ENCODE measurements around the gene VAPB. TPM values are rescaled to one million over a fixed set of nuclear protein-coding genes. Genes with fewer than 3 reads are reported as not detected.

The VAPB gene
- polyA plus RNA-seq, 1 donor from 2014 or later: 32.9 TPM

DNA sequence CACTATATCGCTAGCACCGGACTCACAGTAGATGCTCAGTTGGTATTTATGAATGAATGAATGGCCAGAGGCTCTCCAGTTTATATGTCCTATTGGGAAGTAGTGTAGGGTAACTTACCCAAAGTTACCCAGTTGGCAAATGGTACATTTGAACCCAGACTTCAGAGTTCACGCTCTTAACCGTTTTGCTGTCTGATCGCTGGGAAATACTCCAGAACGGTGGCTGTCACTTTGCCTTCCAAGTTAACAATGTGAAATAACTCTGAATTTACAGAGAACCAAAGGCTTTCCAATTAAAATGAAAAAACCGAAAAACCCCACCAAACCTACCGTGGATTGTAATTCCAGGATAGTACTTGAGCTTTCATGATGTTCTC, 1.6 kb downstream of the VAPB start:
- Mint-ChIP-seq H3K27ac (peak overlapping the region in 2 of 3 donors; percentile 88 to 94), H3K4me3 (peak overlapping the region; percentile 80 to 97 (median 93)), H3K36me3 (peaks cover 4% of the 10 kb centered on the region), H3K4me1 (peaks cover 37 to 45% (median 38%) of the 10 kb centered on the region in 3 donors), H3K27me3 (no peaks in the 10 kb centered on the region), H3K9me3 (no peaks in the 10 kb centered on the region)

DNA sequence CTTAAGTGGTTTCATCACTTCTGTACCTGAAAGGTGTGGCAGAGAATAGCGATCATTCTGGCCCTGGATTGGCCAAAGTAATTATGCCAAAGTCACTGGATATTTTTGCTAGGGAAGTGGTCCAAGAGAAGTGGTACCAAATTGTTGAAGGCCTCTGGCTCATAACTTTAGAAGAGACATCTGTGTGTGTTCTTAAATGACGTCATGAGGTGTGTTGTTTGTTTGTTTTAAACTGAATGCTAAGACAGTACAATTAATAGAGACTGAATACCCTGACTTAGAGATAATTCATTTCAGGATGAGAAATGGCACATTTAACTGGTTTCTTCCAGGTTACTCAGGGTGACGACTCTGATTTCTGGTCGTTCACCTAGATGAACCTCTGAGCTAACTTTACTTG, 3.3 kb downstream of the VAPB start:
- H3K9me3 Mint-ChIP-seq: no peaks in the 10 kb centered on the region
- H3K4me3 Mint-ChIP-seq: peak overlapping the region in 3 of 4 donors; percentile 18 to 80 (median 33)
- peaks cover 43 to 53% (median 47%) of the 10 kb centered on the region in 3 donors for H3K4me1 Mint-ChIP-seq
- H3K27ac Mint-ChIP-seq: peak overlapping the region in 1 of 3 donors; percentile 94
- H3K36me3 Mint-ChIP-seq: peaks cover 4% of the 10 kb centered on the region
- no peaks in the 10 kb centered on the region for H3K27me3 Mint-ChIP-seq

DNA sequence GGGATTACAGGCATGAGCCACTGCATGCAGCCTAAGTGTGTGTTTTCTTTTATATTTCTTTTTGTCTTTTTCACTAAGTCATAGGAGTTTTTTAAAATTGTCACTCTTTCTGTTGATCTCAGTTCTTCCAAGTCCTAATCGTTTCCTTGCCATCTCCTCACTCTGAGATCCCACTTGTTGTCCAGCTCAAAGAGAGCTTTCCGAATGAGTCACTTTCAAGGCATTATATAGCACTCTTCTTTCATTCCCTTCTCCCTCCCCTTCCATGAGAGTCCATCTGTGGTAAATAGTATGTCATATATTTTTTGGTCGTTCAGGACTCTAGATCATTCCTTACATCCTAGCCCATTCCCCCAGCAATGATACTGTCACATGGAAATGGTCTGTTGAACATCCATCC, 4.3 kb downstream of the VAPB start:
- Mint-ChIP-seq H3K9me3 (no peaks in the 10 kb centered on the region), H3K36me3 (peaks cover 4% of the 10 kb centered on the region)

DNA sequence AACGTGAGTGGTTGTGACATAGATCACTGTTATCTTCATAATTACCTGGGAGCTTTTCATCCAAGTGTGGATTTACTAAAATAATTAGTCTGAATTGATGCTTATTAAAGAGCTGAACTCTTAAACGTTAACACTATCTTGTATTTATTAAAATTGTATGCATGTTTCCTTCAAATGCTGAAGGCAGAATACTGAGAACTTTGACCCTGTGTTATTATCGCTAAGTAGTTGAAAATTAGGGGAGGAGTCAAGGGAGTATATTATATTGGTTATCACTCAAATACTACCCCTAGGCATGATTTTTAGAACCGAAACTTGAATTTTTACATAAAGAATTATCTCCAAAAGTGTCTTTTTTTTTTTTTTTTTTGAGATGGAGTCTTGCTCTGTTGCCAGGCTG, 5.8 kb downstream of the VAPB start:
- Mint-ChIP-seq H3K27ac (no peak overlapping the region), H3K27me3 (no peaks in the 10 kb centered on the region), H3K4me3 (peak overlapping the region in 1 of 4 donors; percentile 37), H3K36me3 (peaks cover 4% of the 10 kb centered on the region), H3K9me3 (no peaks in the 10 kb centered on the region), H3K4me1 (peaks cover 47 to 67% (median 54%) of the 10 kb centered on the region in 3 donors)

More for the DNA sequence above, 4.3 kb downstream of the VAPB start:
- H3K27me3 Mint-ChIP-seq: no peaks in the 10 kb centered on the region
- peak overlapping the region in 1 of 3 donors; percentile 17 for H3K27ac Mint-ChIP-seq
- H3K4me3 Mint-ChIP-seq: peak overlapping the region in 1 of 4 donors; percentile 41
- peaks cover 44 to 62% (median 53%) of the 10 kb centered on the region in 3 donors for H3K4me1 Mint-ChIP-seq

DNA sequence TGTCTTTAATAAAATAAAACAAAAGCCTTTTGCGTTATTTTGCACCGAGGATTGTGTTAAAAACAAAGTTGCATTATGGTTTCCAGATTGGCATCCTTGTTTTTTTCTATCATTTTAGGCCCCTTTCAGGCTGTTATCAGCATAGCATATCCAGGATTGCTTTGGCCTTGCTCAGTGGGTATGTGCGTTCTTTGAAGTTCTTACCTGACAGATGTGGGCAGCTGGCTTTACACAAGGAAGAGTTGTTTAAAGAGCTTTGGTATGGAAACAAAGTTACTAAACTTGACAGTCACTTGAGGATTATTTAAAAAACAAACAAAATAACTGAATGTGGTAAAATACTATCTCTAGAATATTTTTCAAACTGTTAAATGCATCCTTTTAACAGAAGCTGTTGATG, 6.6 kb downstream of the VAPB start:
- H3K4me1 Mint-ChIP-seq: peaks cover 42 to 66% (median 51%) of the 10 kb centered on the region in 3 donors
- no peaks in the 10 kb centered on the region for H3K27me3 Mint-ChIP-seq
- H3K36me3 Mint-ChIP-seq: peaks cover 4% of the 10 kb centered on the region
- no peak overlapping the region for H3K4me3 Mint-ChIP-seq
- H3K9me3 Mint-ChIP-seq: no peaks in the 10 kb centered on the region
- H3K27ac Mint-ChIP-seq: no peak overlapping the region

DNA sequence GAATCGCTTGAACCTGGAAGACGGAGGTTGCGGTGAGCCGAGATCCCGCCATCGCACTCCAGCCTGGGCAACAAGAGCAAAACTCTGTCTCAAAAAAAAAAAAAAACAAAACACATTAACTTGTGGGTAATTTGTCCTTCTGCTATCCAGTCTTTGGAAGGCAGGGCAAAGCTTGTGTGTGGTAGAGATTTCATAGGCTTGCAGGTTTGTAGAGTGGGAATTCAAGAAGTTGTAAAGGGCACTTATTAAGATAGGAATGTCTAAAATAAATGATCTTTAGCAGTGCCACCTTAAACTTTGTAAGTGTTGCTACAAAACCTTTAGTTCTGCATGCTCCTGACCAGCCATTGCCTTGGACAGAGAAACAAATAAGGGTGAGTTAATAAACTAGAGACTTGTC, 8.4 kb downstream of the VAPB start:
- Mint-ChIP-seq H3K4me3 (no peak overlapping the region), H3K9me3 (no peaks in the 10 kb centered on the region), H3K27ac (no peak overlapping the region), H3K4me1 (peaks cover 34 to 54% (median 37%) of the 10 kb centered on the region in 3 donors), H3K27me3 (no peaks in the 10 kb centered on the region), H3K36me3 (peaks cover 4% of the 10 kb centered on the region)

DNA sequence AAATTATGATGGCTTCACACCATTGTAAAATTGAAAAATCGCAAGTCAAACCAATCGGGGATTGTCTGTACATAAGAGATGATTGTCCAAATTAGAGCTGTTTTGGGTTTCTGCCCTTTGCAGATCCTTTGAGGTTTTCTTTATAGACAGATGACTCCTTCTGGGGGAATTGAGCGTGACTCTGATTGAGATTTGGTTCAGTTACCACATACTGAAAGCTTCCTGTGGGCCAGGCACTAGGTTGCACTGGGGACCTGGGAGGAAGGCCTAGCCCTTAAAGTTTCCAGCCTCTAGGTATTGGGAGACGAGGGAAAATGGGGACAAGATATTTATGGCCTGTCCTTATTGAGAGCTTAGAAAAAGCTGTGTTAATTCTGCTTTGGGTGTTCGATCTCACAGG, 9.2 kb downstream of the VAPB start:
- peak overlapping the region in 1 of 4 donors; percentile 1 for H3K4me3 Mint-ChIP-seq
- no peak overlapping the region for H3K27ac Mint-ChIP-seq
- peaks cover 28 to 49% (median 30%) of the 10 kb centered on the region in 3 donors for H3K4me1 Mint-ChIP-seq
- H3K27me3 Mint-ChIP-seq: no peaks in the 10 kb centered on the region
- peaks cover 2% of the 10 kb centered on the region for H3K36me3 Mint-ChIP-seq
- no peaks in the 10 kb centered on the region for H3K9me3 Mint-ChIP-seq

DNA sequence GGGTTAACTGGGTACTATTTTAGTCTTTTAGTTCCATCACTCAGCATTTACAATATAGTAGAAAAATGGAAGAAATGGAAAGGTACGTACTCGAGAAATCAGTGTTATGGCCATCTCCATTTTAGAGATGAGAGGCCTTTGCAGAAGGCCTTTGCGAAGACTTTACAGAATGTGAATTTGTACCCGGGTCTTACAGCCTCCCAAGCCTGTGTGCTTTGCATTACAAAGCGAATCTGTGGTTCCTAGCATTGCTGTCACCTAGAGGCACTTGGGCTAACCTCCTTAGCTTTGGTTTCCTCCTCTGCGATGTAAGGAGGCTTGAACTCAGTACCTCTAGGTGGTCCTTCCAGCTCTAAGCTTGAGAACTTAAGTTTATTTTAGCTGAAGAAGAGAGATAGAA, 10.9 kb downstream of the VAPB start:
- H3K27me3 Mint-ChIP-seq: no peaks in the 10 kb centered on the region
- peaks cover 16 to 37% (median 27%) of the 10 kb centered on the region in 3 donors for H3K4me1 Mint-ChIP-seq
- no peak overlapping the region for H3K4me3 Mint-ChIP-seq
- no peaks in the 10 kb centered on the region for H3K36me3 Mint-ChIP-seq
- no peak overlapping the region for H3K27ac Mint-ChIP-seq
- no peaks in the 10 kb centered on the region for H3K9me3 Mint-ChIP-seq

DNA sequence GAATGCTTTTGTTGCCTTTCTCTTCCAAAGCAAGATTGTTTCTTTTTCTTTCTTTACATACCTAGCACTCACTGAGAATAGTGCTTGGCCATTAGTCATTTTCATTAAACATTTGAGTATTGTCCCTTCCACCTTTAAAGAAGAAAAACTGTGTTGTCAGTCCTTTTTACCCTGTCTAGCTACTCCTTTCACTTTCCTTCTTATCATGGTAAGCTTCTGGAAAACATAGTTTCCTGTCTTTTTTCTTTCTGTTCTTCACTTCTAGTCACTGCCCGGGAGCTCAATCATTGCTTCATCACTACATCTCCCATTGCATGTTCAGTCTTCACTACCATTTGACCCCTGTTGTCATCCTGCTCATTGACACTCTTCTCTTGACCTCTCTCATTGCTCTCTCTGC, 12.1 kb downstream of the VAPB start:
- Mint-ChIP-seq H3K4me3 (no peak overlapping the region), H3K4me1 (peaks cover 15 to 31% (median 22%) of the 10 kb centered on the region in 3 donors), H3K27me3 (no peaks in the 10 kb centered on the region), H3K36me3 (no peaks in the 10 kb centered on the region), H3K9me3 (no peaks in the 10 kb centered on the region), H3K27ac (no peak overlapping the region)

DNA sequence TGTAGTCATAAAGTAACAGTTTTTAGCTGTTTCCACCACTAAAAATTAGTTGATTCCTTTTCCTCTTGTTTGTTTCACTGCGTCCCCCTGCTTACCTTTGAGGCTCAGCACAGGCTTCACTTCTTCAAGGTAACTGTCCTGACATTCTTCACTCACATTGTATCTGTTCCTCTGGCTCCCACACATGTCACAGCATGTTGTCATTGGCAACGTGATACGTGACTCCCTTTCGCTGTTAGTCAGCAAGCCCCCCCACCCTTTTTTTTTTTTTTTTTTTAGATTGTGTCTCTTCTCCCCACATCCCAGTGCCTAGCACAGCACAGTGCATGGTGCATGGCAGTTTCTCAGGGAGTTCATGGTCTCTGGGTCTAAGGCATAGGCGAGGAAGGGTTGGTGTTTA, 13.3 kb downstream of the VAPB start:
- H3K4me1 Mint-ChIP-seq: peaks cover 14 to 26% (median 23%) of the 10 kb centered on the region in 3 donors
- H3K27ac Mint-ChIP-seq: no peak overlapping the region
- no peaks in the 10 kb centered on the region for H3K9me3 Mint-ChIP-seq
- no peak overlapping the region for H3K4me3 Mint-ChIP-seq
- no peaks in the 10 kb centered on the region for H3K36me3 Mint-ChIP-seq
- no peaks in the 10 kb centered on the region for H3K27me3 Mint-ChIP-seq

DNA sequence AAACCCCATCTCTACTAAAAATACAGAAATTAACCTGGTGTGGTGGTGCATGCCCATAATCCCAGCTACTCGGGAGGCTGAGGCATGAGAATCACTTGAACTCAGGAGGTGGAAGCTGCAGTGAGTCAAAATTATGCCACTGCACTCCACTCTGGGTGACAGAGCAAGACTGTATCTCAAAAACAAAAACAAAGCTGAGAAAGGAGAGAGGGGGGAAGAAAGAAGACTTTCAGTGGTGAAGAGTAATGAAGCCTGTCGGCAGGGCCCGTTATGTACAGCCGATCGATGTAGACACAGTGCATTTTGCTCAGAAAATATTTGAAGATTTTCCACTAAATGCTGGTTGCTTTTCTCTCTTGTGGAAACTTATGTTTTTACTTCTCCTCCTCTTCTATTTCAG, 13.8 kb downstream of the VAPB start:
- no peak overlapping the region for H3K27ac Mint-ChIP-seq

DNA sequence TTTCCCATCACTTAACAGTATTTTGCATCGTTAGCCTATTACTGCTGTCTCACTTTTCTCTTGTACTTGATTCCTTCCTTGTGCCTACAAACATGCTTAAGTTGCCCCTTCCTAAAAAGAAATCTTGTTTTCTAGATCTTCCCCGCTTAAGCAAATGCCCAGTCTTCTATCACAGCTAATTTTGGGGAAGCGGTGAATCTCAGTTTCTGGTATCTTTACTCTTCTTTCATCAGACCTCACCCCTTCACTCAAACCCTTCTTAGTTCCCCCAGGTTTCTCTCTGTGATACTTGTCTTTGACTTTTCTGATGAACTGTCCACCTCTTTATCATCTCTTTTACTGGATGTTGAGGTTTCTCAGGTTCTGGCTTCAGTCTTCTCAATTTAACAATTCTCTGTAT, 14.2 kb downstream of the VAPB start:
- Mint-ChIP-seq H3K4me3 (no peak overlapping the region), H3K36me3 (no peaks in the 10 kb centered on the region), H3K9me3 (no peaks in the 10 kb centered on the region), H3K27ac (no peak overlapping the region), H3K27me3 (no peaks in the 10 kb centered on the region), H3K4me1 (peaks cover 23 to 27% (median 23%) of the 10 kb centered on the region in 3 donors)

More for the DNA sequence above, 13.8 kb downstream of the VAPB start:
- no peaks in the 10 kb centered on the region for H3K9me3 Mint-ChIP-seq
- no peaks in the 10 kb centered on the region for H3K27me3 Mint-ChIP-seq
- no peaks in the 10 kb centered on the region for H3K36me3 Mint-ChIP-seq
- no peak overlapping the region for H3K4me3 Mint-ChIP-seq
- peaks cover 19 to 27% (median 23%) of the 10 kb centered on the region in 3 donors for H3K4me1 Mint-ChIP-seq

DNA sequence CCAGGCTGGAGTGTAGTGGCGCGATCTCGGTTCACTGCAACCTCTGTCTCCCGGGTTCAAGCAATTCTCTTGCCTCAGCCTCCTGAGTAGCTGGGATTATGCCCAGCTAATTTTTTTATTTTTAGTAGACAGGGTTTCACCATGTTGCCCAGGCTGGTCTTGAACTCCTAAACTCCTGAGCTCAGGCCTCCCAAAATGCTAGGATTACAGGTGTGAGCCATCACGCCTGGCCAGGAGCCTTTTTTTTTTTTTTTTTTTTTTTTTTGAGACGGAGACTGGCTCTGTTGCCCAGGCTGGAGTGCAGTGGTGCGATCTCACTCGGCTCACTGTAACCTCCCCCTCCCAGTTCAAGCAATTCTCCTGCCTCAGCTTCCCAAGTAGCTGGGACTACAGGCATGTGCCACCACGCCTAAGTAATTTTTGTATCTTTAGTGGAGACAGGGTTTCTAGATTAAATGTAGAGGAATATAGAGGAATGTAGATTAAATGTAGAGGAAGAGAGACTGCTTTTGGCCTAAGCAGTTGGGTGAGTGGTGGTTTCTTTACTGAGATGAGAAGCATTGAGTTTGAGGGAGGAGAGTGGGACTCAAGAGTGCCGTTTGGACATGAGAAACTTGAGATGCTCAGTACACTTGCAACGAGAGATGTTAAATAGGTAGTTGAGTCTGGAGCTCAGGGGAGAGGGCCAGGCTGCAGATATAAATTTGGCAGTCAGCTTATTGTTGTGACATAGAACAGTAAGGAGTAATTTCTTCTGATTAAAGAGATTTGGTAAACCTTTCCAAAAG, 16.7 kb downstream of the VAPB start:
- H3K9me3 Mint-ChIP-seq: no peaks in the 10 kb centered on the region
- no peaks in the 10 kb centered on the region for H3K27me3 Mint-ChIP-seq
- no peaks in the 10 kb centered on the region for H3K36me3 Mint-ChIP-seq

DNA sequence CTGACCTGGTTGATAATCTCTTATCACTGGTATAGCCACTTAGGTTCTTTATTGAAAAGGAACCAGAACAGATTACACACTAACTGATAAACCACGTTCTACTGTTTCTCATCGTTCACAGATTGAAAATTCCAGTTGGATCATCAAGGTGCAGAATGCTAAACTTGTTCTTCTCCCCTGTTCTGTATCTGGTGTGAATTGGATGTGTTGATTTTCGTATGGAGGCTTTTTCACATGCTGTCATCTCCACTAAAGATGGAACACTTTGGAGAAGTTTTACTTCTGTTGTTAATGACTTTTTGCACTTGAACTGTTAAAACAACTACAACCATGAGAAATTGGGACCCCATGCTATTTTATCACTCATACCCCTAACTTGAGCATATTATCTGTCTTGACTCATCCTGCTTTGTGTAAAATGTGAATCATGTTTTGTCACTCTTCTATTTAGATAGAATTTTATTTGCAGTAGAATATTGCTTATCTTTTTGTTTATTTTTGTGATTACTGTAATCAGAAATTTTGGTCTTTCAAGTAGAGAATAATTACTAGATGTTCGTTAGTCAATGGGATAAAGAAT, 17.5 kb downstream of the VAPB start:
- no peaks in the 10 kb centered on the region for H3K36me3 Mint-ChIP-seq
- H3K4me1 Mint-ChIP-seq: peaks cover 26 to 31% (median 26%) of the 10 kb centered on the region in 3 donors
- no peak overlapping the region for H3K4me3 Mint-ChIP-seq
- H3K9me3 Mint-ChIP-seq: no peaks in the 10 kb centered on the region
- no peaks in the 10 kb centered on the region for H3K27me3 Mint-ChIP-seq
- peak overlapping the region in 1 of 3 donors; percentile 35 for H3K27ac Mint-ChIP-seq

More for the DNA sequence above, 16.7 kb downstream of the VAPB start:
- no peak overlapping the region for H3K4me3 Mint-ChIP-seq
- peaks cover 25 to 29% (median 27%) of the 10 kb centered on the region in 3 donors for H3K4me1 Mint-ChIP-seq
- H3K27ac Mint-ChIP-seq: no peak overlapping the region

DNA sequence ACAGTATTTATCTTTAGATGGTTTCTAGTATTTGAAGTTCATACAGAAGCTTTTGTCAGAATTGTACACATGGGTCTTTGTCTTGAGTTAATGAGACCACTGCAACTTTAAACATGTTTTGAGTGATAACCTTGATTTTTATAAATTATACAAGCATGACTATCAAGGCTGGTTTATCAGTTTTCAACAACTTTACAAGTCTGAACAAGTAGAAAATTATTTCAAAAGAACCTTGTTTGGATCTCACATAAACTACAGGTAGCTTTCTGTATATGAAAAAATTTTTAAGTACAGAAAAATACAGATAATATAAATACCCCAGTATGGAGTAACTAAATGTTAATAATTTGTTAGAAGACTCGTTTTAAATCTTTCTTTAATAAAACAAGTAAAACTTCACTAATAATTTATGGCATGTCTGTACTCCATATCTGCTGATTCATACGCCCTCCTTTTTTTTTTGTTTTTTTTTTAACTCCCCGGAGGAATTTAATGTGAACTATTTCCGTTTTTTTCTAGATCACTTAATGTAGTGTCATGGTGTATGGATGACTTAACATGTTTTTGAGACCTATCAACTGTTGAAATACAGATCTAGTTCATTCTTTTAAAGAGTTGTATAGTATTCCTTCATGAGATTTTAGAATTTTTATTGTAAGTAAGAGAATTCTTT, 18.3 kb downstream of the VAPB start:
- Mint-ChIP-seq H3K36me3 (no peaks in the 10 kb centered on the region), H3K27ac (peak overlapping the region in 1 of 3 donors; percentile 60), H3K27me3 (no peaks in the 10 kb centered on the region), H3K9me3 (no peaks in the 10 kb centered on the region), H3K4me3 (peak overlapping the region in 2 of 4 donors; percentile 39 to 72), H3K4me1 (peaks cover 26 to 31% (median 26%) of the 10 kb centered on the region in 3 donors)

All from IgD-negative memory B cell (primary cell).